ENCODE results near the gene NUDT22.

The NUDT22 gene

DNA sequence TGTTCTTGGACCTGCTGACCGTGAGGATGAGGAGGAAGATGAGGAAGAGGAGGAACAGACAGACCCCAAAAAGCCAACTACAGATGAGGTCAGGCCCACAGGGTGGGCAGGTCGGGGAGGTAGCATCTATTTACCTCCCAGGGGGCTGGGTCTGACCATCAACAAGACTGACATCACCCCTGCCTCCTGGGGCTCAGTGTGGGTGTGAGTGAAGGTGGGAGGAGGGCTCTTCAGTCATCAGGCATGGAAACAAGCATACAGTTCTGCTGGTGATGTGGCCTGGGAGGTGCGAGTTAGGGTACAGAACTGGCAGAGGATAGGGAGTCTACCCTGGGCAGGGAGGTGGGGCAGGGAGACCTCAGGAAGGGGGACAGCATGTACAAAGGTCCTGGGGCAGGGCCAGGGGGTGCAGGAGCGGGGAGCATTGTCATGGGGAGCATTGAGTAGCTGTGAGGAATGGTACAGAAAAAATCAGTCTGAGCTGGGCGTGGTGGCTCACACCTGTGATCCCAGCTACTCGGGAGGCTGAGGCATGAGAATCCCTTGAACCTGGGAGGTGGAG lies 34.2 kb downstream of the NUDT22 start:
- TF ChIP-seq, protein P1, sequence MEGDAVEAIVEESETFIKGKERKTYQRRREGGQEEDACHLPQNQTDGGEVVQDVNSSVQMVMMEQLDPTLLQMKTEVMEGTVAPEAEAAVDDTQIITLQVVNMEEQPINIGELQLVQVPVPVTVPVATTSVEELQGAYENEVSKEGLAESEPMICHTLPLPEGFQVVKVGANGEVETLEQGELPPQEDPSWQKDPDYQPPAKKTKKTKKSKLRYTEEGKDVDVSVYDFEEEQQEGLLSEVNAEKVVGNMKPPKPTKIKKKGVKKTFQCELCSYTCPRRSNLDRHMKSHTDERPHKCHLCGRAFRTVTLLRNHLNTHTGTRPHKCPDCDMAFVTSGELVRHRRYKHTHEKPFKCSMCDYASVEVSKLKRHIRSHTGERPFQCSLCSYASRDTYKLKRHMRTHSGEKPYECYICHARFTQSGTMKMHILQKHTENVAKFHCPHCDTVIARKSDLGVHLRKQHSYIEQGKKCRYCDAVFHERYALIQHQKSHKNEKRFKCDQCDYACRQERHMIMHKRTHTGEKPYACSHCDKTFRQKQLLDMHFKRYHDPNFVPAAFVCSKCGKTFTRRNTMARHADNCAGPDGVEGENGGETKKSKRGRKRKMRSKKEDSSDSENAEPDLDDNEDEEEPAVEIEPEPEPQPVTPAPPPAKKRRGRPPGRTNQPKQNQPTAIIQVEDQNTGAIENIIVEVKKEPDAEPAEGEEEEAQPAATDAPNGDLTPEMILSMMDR (IDR thresholded peaks at IDR 0.05) = no peak

DNA sequence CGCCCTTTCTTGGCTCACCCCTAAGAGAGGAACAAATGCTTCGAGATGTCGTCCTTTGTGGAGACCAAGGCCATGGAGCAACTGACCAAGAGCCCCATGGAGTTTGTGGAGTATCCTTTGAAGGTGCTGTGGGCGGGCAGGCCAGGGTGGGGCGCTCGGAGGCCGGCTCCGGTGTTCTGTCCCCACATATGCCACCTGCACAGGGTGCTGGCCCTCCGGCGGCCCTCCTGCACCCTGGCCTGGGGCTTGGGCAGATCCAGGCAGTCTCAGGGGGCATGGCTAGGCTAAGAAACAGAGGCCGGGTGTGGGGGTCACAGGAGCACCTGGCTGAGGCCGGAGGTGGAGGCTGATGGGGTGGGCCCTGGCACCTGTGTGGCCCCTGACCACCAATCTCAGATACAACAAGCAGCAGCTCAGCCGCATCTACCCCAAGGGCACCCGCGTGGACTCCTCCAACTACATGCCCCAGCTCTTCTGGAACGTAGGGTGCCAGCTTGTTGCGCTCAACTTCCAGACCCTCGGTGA lies 35.5 kb downstream of the NUDT22 start:
- TF ChIP-seq, protein P1 (IDR thresholded peaks at IDR 0.05) = no peak

DNA sequence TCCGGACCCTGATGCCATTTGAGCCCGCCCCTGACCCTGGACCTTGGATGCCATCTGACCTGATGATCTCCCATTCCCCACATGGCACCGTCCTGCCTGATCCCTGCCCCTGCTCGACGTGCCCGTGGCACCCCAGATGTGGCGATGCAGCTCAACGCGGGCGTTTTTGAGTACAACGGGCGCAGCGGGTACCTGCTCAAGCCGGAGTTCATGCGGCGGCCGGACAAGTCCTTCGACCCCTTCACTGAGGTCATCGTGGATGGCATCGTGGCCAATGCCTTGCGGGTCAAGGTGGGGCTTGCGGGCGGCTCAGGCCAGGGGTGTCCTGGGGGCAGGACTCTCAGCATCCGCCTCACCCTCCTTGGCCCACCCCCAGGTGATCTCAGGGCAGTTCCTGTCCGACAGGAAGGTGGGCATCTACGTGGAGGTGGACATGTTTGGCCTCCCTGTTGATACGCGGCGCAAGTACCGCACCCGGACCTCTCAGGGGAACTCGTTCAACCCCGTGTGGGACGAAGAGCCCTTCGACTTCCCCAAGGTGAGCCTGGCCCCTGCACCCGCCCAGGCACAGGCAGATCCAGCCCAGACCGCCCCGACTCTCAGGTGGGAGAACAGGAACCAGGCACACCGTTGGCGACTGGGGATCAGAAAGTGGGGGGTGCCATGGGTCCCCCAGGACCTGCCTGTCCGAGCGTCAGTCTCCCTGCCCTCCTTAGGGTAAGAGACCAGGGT lies 36.4 kb downstream of the NUDT22 start:
- TF ChIP-seq, protein P1 (IDR thresholded peaks at IDR 0.05) = no peak

DNA sequence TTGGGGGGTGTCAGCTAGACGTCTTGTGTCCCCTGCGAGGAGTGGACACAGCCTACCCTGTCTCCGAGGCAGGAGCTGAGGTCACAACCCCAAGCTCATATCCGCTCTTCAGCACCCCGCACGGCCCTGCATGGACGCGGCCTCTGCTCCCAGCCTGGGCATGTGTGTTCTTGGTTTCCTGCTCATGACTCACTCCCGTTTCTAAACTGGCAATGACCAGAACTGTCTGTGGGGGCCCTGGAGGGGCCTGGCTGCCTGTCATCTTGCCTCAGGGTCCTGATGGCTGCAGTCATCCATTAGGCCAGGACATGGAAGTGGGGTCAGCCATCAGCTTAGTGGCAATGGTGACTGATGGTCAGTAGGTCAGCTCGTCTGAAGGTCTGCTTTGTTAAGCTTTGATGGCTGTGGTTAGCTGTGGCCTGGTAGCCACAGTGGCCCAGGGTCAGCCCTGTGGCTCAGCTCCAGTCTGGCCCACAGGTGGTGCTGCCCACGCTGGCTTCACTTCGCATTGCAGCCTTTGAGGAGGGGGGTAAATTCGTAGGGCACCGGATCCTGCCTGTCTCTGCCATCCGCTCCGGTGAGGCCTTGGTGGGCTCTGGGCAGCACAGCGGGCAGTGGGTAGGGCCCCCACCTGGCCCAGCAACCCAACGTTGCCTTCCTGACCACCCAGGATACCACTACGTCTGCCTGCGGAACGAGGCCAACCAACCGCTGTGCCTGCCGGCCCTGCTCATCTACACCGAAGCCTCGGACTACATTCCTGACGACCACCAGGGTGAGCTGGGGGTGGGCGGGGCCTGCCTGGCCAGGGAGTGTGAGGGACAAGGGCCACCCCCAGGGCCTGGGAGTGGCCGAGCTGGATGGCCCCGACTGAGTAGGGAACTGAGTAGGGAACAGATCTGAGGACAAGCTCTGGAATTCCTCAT lies 37.2 kb downstream of the NUDT22 start:
- TF ChIP-seq, protein P1 (IDR thresholded peaks at IDR 0.05) = no peak

DNA sequence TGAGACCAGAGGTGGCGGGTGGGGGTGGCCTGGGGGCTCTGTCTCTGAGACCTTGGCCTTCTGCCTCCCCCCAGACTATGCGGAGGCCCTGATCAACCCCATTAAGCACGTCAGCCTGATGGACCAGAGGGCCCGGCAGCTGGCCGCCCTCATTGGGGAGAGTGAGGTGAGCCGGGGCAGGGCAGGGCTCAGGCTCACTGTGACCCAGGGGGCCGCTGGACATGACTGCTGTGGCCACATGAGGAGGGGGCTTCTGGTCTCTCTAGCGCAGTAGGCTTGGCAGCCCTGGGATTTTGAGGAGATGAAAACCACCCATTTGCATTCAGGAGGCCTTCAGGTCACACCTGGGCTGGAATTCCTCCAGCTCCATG lies 37.9 kb downstream of the NUDT22 start:
- TF ChIP-seq, protein P1 (IDR thresholded peaks at IDR 0.05) = no peak

DNA sequence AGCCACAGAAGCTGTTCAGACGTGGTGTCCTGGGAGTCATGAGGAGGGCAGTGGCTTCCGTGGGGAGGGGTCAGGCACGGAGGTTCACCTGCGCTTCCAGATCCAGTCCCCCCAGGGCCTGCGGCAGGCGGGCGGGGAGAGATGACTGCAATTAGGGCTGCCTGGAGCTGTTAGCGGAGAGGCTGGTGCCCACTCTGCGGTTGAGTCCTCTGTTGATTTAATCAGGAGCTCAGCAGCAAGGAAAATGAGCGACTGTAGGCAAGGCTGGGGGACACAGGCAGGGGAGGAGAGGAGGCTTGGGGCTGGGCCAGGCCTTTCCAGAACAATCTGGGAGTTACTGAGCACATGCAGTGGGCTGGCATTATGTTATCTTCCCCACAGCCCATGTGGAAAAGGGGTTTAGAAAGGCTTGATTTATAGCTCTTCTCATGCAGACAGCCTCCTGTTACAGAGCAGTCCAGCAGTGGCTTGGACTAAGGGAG lies 38.3 kb downstream of the NUDT22 start:
- TF ChIP-seq, protein P1 (IDR thresholded peaks at IDR 0.05) = no peak
